HepG2 (cell line): ENCODE measurements around the gene WDR81. TPM values are rescaled to one million over a fixed set of nuclear protein-coding genes. Genes with fewer than 3 reads are reported as not detected.

ENCODE experiments used
- ATM ChIP-seq: fragments of 450-650 bp; IDR thresholded peaks from 2 replicates; pipeline ENCODE4 v1.7.1; 2017; ENCODE audit warnings: mild to moderate bottlenecking, borderline replicate concordance
- CEBPB ChIP-seq: IDR thresholded peaks from 2 replicates; pipeline ENCODE4 v1.6.1; 2011; ENCODE audit warnings: low read depth, low read length, improper control_type of control experiment, borderline replicate concordance
- ETV5 ChIP-seq: IDR thresholded peaks from 2 replicates; pipeline ENCODE4 v1.6.1; 2018; ENCODE audit warnings: missing biosample characterization, missing genetic modification reagents, inconsistent platforms, borderline replicate concordance
- HMG20B ChIP-seq: conservative IDR thresholded peaks from 2 replicates; pipeline ENCODE4 v1.6.1; 2016; ENCODE audit warnings: missing genetic modification reagents, missing compliant biosample characterization
- NCOR1 ChIP-seq: fragments of 200-600 bp; sonication (generic); IDR thresholded peaks from 2 replicates; pipeline ENCODE4 v1.7.0; 2017; ENCODE audit warnings: antibody characterized with exemption, low read length, borderline replicate concordance
- PLSCR1 ChIP-seq: sonication (generic); formaldehyde crosslinking; IDR thresholded peaks from 2 replicates; pipeline ENCODE4 v1.5.0; 2020; ENCODE audit warnings: missing genetic modification reagents, mild to moderate bottlenecking, borderline replicate concordance
- RBFOX2 ChIP-seq: fragments of 200-400 bp; formaldehyde crosslinking; IDR thresholded peaks from 2 replicates; pipeline ENCODE4 v1.6.1; 2017; ENCODE audit warnings: low read depth, mild to moderate bottlenecking, low read length
- REL ChIP-seq: sonication (generic); formaldehyde crosslinking; conservative IDR thresholded peaks from 2 replicates; pipeline ENCODE4 v1.8.0; 2022; ENCODE audit warnings: mild to moderate bottlenecking, missing genetic modification reagents, moderate library complexity
- REPIN1 ChIP-seq: sonication (generic); formaldehyde crosslinking; IDR thresholded peaks from 2 replicates; pipeline ENCODE4 v1.8.0; 2022; ENCODE audit warnings: missing genetic modification reagents, low read depth, mild to moderate bottlenecking, borderline replicate concordance
- RORA ChIP-seq: sonication (generic); formaldehyde crosslinking; IDR thresholded peaks from 2 replicates; pipeline ENCODE4 v1.5.0; 2020; ENCODE audit warnings: mild to moderate bottlenecking, missing genetic modification reagents, moderate library complexity
- SATB2 ChIP-seq: sonication (generic); formaldehyde crosslinking; IDR thresholded peaks from 2 replicates; pipeline ENCODE4 v1.5.0; 2020; ENCODE audit warnings: missing genetic modification reagents
- SETDB1 ChIP-seq: sonication (generic); formaldehyde crosslinking; IDR thresholded peaks from 2 replicates; pipeline ENCODE4 v1.5.1; 2020; ENCODE audit warnings: missing genetic modification reagents, mild to moderate bottlenecking, borderline replicate concordance
- SP2 ChIP-seq: sonication (generic); formaldehyde crosslinking; IDR thresholded peaks from 2 replicates; pipeline ENCODE4 v1.5.1; 2020; ENCODE audit warnings: mild to moderate bottlenecking, missing genetic modification reagents
- ZNF292 ChIP-seq: sonication (generic); formaldehyde crosslinking; IDR thresholded peaks from 2 replicates; pipeline ENCODE4 v1.8.1; 2022; ENCODE audit warnings: mild to moderate bottlenecking, low read depth, missing genetic modification reagents, borderline replicate concordance
- ZNF354B ChIP-seq: sonication (generic); formaldehyde crosslinking; IDR thresholded peaks from 2 replicates; pipeline ENCODE4 v1.8.0; 2022; ENCODE audit warnings: mild to moderate bottlenecking, missing genetic modification reagents
- ZNF451 ChIP-seq: sonication (generic); formaldehyde crosslinking; IDR thresholded peaks from 2 replicates; pipeline ENCODE4 v1.5.0; 2020; ENCODE audit warnings: mild to moderate bottlenecking, missing genetic modification reagents
- ZNF501 ChIP-seq: sonication (generic); formaldehyde crosslinking; IDR thresholded peaks from 2 replicates; pipeline ENCODE4 v1.5.1; 2020; ENCODE audit warnings: mild to moderate bottlenecking, moderate library complexity, missing genetic modification reagents
- ZNF510 ChIP-seq: sonication (generic); formaldehyde crosslinking; IDR thresholded peaks from 2 replicates; pipeline ENCODE4 v1.4.0; 2020; ENCODE audit warnings: low read depth, mild to moderate bottlenecking, missing genetic modification reagents
- ZNF747 ChIP-seq: sonication (generic); formaldehyde crosslinking; IDR thresholded peaks from 2 replicates; pipeline ENCODE4 v1.8.1; 2023; ENCODE audit warnings: missing genetic modification reagents, mild to moderate bottlenecking, borderline replicate concordance
- ZNF784 ChIP-seq: sonication (generic); formaldehyde crosslinking; IDR thresholded peaks from 2 replicates; pipeline ENCODE4 v1.5.1; 2020; ENCODE audit warnings: missing genetic modification reagents, mild to moderate bottlenecking, borderline replicate concordance
- ZNF788 ChIP-seq: sonication (generic); formaldehyde crosslinking; IDR thresholded peaks from 2 replicates; pipeline ENCODE4 v1.5.0; 2020; ENCODE audit warnings: mild to moderate bottlenecking, missing genetic modification reagents, borderline replicate concordance
- ZSCAN5A ChIP-seq: sonication (generic); formaldehyde crosslinking; IDR thresholded peaks from 2 replicates; pipeline ENCODE4 v1.8.0; 2022; ENCODE audit warnings: mild to moderate bottlenecking, missing genetic modification reagents, borderline replicate concordance
- polyA plus RNA-seq, 8 experiments: library from polyadenylated mRNA; depleted of rRNA in 3 of 8; stranded (reverse) in 7 of 8; unstranded in 1 of 8; fragments of >200 nt; fragmentation: Illumina TruSeq in 4 of 8; extraction: Trizol in 4 of 8; gene quantifications; 2 replicates each; pipeline versions ENCODE4 v1.2.1 to v1.2.3, GENCODE V29; 2011 to 2016; ENCODE audit warnings: low read depth in 4 of 8, missing spikeins in 1 of 8, mixed read lengths in 1 of 8; ENCODE audit not compliant: insufficient read depth in 1 of 8
- total RNA-seq, 5 experiments: library from RNA; depleted of rRNA; stranded (reverse); fragments of >200 nt; fragmentation: Illumina TruSeq; extraction: Trizol; gene quantifications; 2 replicates each; pipeline ENCODE4 v1.2.3, GENCODE V29; 2016; ENCODE audit warnings: low read depth in 1 of 5
- TF ChIP-seq, protein P1 (sequence below): sonication (generic); formaldehyde crosslinking; IDR thresholded peaks from 2 replicates; pipeline ENCODE4 v1.5.0; 2020; ENCODE audit warnings: mild to moderate bottlenecking, missing genetic modification reagents, borderline replicate concordance

The WDR81 gene
- total and polyA plus RNA-seq, 2 of the 13 experiments (the other 11 are each of a cell fraction or from before 2014, with no cell fraction given): 9.1 to 16.7 TPM

- TF ChIP-seq ZNF784 (CRISPR knock-in tag) (peak; percentile 80), SETDB1 (CRISPR knock-in tag) (no peak), CEBPB (peak; percentile 44; the same call in 1 of the 2 replicates), SP2 (CRISPR knock-in tag) (0 out of 2 replicates have a peak, but pooled peaks have one; percentile 18), NCOR1 (peak; percentile 96), ZNF451 (CRISPR knock-in tag) (no peak), HMG20B (CRISPR knock-in tag) (peak; percentile 96), ETV5 (CRISPR knock-in tag) (peak; percentile 78; the same call in 1 of the 2 replicates), ZSCAN5A (peak; percentile 70; the same call in 1 of the 2 replicates), ZNF354B (CRISPR knock-in tag) (peak; percentile 60; the same call in 1 of the 2 replicates), RBFOX2 (peak; percentile 13; the same call in 1 of the 2 replicates), ZNF747 (CRISPR knock-in tag) (peak; percentile 81; the same call in 1 of the 2 replicates), ZNF788 (peak; percentile 77; the same call in 1 of the 2 replicates), ZNF510 (CRISPR knock-in tag) (no peak), REPIN1 (CRISPR knock-in tag) (peak; percentile 63; the same call in 1 of the 2 replicates), ZNF501 (CRISPR knock-in tag) (peak; percentile 94), ATM (no peak), SATB2 (peak; percentile 25; the same call in 1 of the 2 replicates), PLSCR1 (CRISPR knock-in tag) (no peak), ZNF292 (CRISPR knock-in tag) (peak; percentile 92; the same call in 1 of the 2 replicates), REL (CRISPR knock-in tag) (peak; percentile 70; the same call in 1 of the 2 replicates), RORA (CRISPR knock-in tag) (no peak)
- TF ChIP-seq, protein P1, sequence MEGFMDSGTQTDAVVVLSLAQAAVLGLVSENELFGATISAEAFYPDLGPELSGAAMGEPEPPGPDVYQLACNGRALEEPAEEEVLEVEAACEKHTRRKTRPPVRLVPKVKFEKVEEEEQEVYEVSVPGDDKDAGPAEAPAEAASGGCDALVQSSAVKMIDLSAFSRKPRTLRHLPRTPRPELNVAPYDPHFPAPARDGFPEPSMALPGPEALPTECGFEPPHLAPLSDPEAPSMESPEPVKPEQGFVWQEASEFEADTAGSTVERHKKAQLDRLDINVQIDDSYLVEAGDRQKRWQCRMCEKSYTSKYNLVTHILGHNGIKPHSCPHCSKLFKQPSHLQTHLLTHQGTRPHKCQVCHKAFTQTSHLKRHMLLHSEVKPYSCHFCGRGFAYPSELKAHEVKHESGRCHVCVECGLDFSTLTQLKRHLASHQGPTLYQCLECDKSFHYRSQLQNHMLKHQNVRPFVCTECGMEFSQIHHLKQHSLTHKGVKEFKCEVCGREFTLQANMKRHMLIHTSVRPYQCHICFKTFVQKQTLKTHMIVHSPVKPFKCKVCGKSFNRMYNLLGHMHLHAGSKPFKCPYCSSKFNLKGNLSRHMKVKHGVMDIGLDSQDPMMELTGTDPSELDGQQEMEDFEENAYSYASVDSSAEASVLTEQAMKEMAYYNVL (CRISPR knock-in tag): 0 out of 2 replicates have a peak, but pooled peaks have one; percentile 68
Measured at GRCh38 chr17:1736348-1737281, 12.1 kb downstream of the WDR81 start (continued).
